Measurements from ENCODE around the gene VSIR. TPM values are rescaled to one million over a fixed set of nuclear protein-coding genes. Genes with fewer than 3 reads are reported as not detected.

The VSIR gene
- total RNA-seq, 1 donor from 2014 or later: 21.4 TPM

- H3K4me1 Mint-ChIP-seq: peaks cover 46% of the 10 kb centered on the region
- H3K9me3 Mint-ChIP-seq: no peaks in the 10 kb centered on the region
- H3K27ac Mint-ChIP-seq: peak overlapping the region; percentile 91
- intact Hi-C loops (cut with micrococcal nuclease): loop anchor here (1.0 to 2.0 kb wide), 5 partner anchors 14 to 170 kb away; partner anchors contain the start of gene VSIR
- POLR2A ChIA-PET: interaction anchor here (0.7 to 6.3 kb wide), 12 partner anchors 10 to 109 kb away, joined by 3 to 79 read pairs (median 4); partner anchors contain the start of gene VSIR
- TF ChIP-seq CTCF (IDR thresholded peaks at IDR 0.05): no peak
- H3K27me3 Mint-ChIP-seq: no peaks in the 10 kb centered on the region
- peak; percentile 72 for ATAC-seq (ENCODE audit: low read depth)
- peak overlapping the region; percentile 64 for H3K4me3 Mint-ChIP-seq
- DNase-seq: no peak
- CTCF ChIA-PET: interaction anchor here (0.8 to 3.9 kb wide), 7 partner anchors 16 to 84 kb away, joined by 3 to 26 read pairs (median 4); partner anchors contain the start of gene VSIR
- H3K36me3 Mint-ChIP-seq (ENCODE audit: low read depth): no peaks in the 10 kb centered on the region
These were observed 46.1 kb downstream of the VSIR start for GRCh38 chr10:71727105-71727737.

- H3K36me3 Mint-ChIP-seq (ENCODE audit: low read depth): no peaks in the 10 kb centered on the region
- H3K4me1 Mint-ChIP-seq: peaks cover 46% of the 10 kb centered on the region
- ATAC-seq (ENCODE audit: low read depth) (no peak), DNase-seq (no peak)
- no peaks in the 10 kb centered on the region for H3K9me3 Mint-ChIP-seq
- intact Hi-C loops (cut with micrococcal nuclease): loop anchor here (1.0 to 2.0 kb wide), 6 partner anchors 14 to 170 kb away; partner anchors contain the start of gene VSIR
- TF ChIP-seq CTCF (IDR thresholded peaks at IDR 0.05): no peak
- H3K27ac Mint-ChIP-seq: peak overlapping the region; percentile 91
- no peak overlapping the region for H3K4me3 Mint-ChIP-seq
- ChIA-PET CTCF (interaction anchor here (0.8 to 3.9 kb wide), 7 partner anchors 15 to 170 kb away, joined by 3 to 26 read pairs (median 4); partner anchors contain the start of gene VSIR), POLR2A (interaction anchor here (0.8 to 6.3 kb wide), 7 partner anchors 22 to 109 kb away, joined by 3 to 79 read pairs (median 4); partner anchors contain the start of gene VSIR)
- no peaks in the 10 kb centered on the region for H3K27me3 Mint-ChIP-seq
These were observed 46.7 kb downstream of the VSIR start for GRCh38 chr10:71726580-71727104.

- no peak overlapping the region for H3K4me3 Mint-ChIP-seq
- ChIA-PET POLR2A (interaction anchor here (0.8 to 6.3 kb wide), 3 partner anchors 22 to 44 kb away, joined by 3 to 79 read pairs (median 9); partner anchors contain the start of gene VSIR), CTCF (interaction anchor here (0.8 to 3.9 kb wide), 6 partner anchors 14 to 170 kb away, joined by 3 to 26 read pairs (median 4); partner anchors contain the start of gene VSIR)
- no peak for ATAC-seq (ENCODE audit: low read depth)
- intact Hi-C loops (cut with micrococcal nuclease): loop anchor here (1.0 to 2.0 kb wide), 3 partner anchors 13 to 171 kb away; no protein-coding TSS in a partner anchor
- peaks cover 46% of the 10 kb centered on the region for H3K4me1 Mint-ChIP-seq
- TF ChIP-seq CTCF (IDR thresholded peaks at IDR 0.05): no peak
- H3K27me3 Mint-ChIP-seq: no peaks in the 10 kb centered on the region
- H3K9me3 Mint-ChIP-seq: no peaks in the 10 kb centered on the region
- no peak overlapping the region for H3K27ac Mint-ChIP-seq
- no peak for DNase-seq
- no peaks in the 10 kb centered on the region for H3K36me3 Mint-ChIP-seq (ENCODE audit: low read depth)
These were observed 47.2 kb downstream of the VSIR start for GRCh38 chr10:71725998-71726579.

GRCh38 chr10:71725249-71725648, 48.1 kb downstream of the VSIR start:
- no peak overlapping the region for H3K27ac Mint-ChIP-seq
- no peak for DNase-seq
- H3K9me3 Mint-ChIP-seq: no peaks in the 10 kb centered on the region
- H3K4me1 Mint-ChIP-seq: peaks cover 45% of the 10 kb centered on the region
- intact Hi-C loops (cut with micrococcal nuclease): no loop called here
- no peak for ATAC-seq (ENCODE audit: low read depth)
- H3K27me3 Mint-ChIP-seq: no peaks in the 10 kb centered on the region
- TF ChIP-seq CTCF (IDR thresholded peaks at IDR 0.05): no peak
- ChIA-PET POLR2A (interaction anchor here (1.6 to 6.3 kb wide), 2 partner anchors 23 to 45 kb away, joined by 5 to 79 read pairs; partner anchors contain the start of gene VSIR), CTCF (interaction anchor here (0.9 to 3.9 kb wide), 2 partner anchors 23 to 49 kb away, joined by 3 to 26 read pairs; partner anchors contain the start of gene VSIR)
- H3K36me3 Mint-ChIP-seq (ENCODE audit: low read depth): no peaks in the 10 kb centered on the region
- no peak overlapping the region for H3K4me3 Mint-ChIP-seq

All from activated B cell treated with CpG ODN at 0.5 μM for 24 hours (primary cell).